Pancreas (tissue), 10 donors: ENCODE measurements around the gene VDAC1. TPM values are rescaled to one million over a fixed set of nuclear protein-coding genes. Genes with fewer than 3 reads are reported as not detected.
A peak's percentile ranks its signal among the peaks of the same experiment; 100 is the strongest.
"Not testable (repeated sequence)": the region's sequence is repeated elsewhere in the genome, so short reads cannot be mapped to it uniquely, and the experiment has no call there.

ENCODE experiments used
- ATAC-seq, 4 donors: fragments of 200-7000 bp; cut with Tn5 transposase; one replicate each; pipeline versions ENCODE4 v1.8.0 to v1.9.1; 2020; ENCODE audit warnings: mild to moderate bottlenecking in 4 of 4, moderate library complexity in 4 of 4
- DNase-seq, 6 donors: peaks; one replicate each; pipeline ENCODE4 v3.0.0-alpha.2; 2020
- FAIRE-seq: peaks from 2 replicates; lab custom pipeline; 2012; peaks lifted over from hg19 to GRCh38; lab: Jason Lieb, UNC
- H3K27ac ChIP-seq, 4 donors: fragments of 200-600 bp; sonication (generic); 1 replicate in 3 of 4; 2 replicates in 1 of 4; pipeline versions ENCODE4 v1.5.0 to v1.8.0; 2020
- H3K27me3 ChIP-seq, 4 donors: fragments of 200-600 bp; one replicate each; pipeline ENCODE4 v1.8.0; 2021
- H3K36me3 ChIP-seq, 3 donors: fragments of 200-600 bp; sonication (generic) in 1 of 3; one replicate each; pipeline versions ENCODE4 v1.5.0 to v1.8.0; 2020 to 2021
- H3K4me1 ChIP-seq, 3 donors: fragments of 200-600 bp; one replicate each; pipeline ENCODE4 v1.8.0; 2021
- H3K4me3 ChIP-seq, 4 donors: fragments of 200-600 bp; sonication (generic) in 2 of 4; one replicate each; pipeline versions ENCODE4 v1.5.0 to v1.8.0; 2020 to 2021
- H3K9me3 ChIP-seq, 4 donors: fragments of 200-600 bp; one replicate each; pipeline ENCODE4 v1.8.0; 2021
- CTCF ChIP-seq, 4 donors: fragments of 200-600 bp; sonication (generic) in 3 of 4; IDR thresholded peaks; one replicate each; pipeline versions ENCODE4 v1.5.0 to v1.8.0; 2021; ENCODE audit warnings: antibody characterized with exemption in 4 of 4
- WGBS, 2 donors: extraction: QIAGEN DNeasy Blood & Tissue Kit; methylation state at CpG; one replicate each; pipeline ENCODE4 v1.1.7; 2013; 5-methylcytosine and 5-hydroxymethylcytosine counted together
- intact Hi-C, 3 donors: fragments of 100-400 bp; cut with DNase I; formaldehyde crosslinking; loops; one replicate each; pipeline versions ENCODE4 v1.11.1 to v1.14.2; 2022
- polyA plus RNA-seq, 2 donors: library from polyadenylated mRNA; stranded (reverse); fragments of 200-250 nt; gene quantifications; one replicate each; pipeline ENCODE4 v1.2.3, GENCODE V29; 2013
- total RNA-seq, 6 donors: library from RNA; stranded (reverse); fragmentation: NEBNext Ultra II Directional in 4 of 6; extraction: Animal tissue kit (Norgen Biotek cat#: 25700) in 4 of 6; gene quantifications; one replicate each; pipeline versions ENCODE4 v1.2.1 to v1.2.4, GENCODE V29; 2021 to 2023
- donor health status: healthy with polysubstance abuse.
- donor health status: DM: no; HTN: no; CAD: no; lungs with moderate emphysema.
- donor health status: DM: no; HTN: no; CAD: no.
- donor health status: control.
- donor health status: control.
- donor health status: Bipolar disorder and iron deficiency.
- donor health status: DM: yes; HTN: yes; CAD: no.
- donor health status: DM: no; HTN: no; CAD: no.
- donor health status: DM: no; HTN: no; CAD: no.
- donor health status: DM: yes; HTN: yes; CAD: no.

VDAC1 gene
- total and polyA plus RNA-seq, 8 donors: 41.8 to 87.8 (median 63.4) TPM

GRCh38 chr5:134034326-134034725 lies 29.6 kb upstream of the VDAC1 start:
- WGBS, 2 donors: 86 to 92% methylated on average over 18 of the region's 18 CpGs
- Histone ChIP-seq H3K36me3 (no peaks in the 10 kb centered on the region), H3K9me3 (no peaks in the 10 kb centered on the region), H3K27ac (no peak overlapping the region), H3K4me1 (no peaks in the 10 kb centered on the region), H3K4me3 (no peak overlapping the region), H3K27me3 (no peaks in the 10 kb centered on the region)
- ATAC-seq (no peak), FAIRE-seq (no peak), DNase-seq (peak in 1 of 6 donors; percentile 16)
- TF ChIP-seq CTCF (IDR thresholded peaks at IDR 0.05): no peak
- intact Hi-C loops: loop anchor here in 1 of 3 donors (10.0 kb wide), 1 partner anchor 540 kb away; no protein-coding TSS in a partner anchor

- ATAC-seq, FAIRE-seq, H3K4me3 ChIP-seq, H3K4me1 ChIP-seq, H3K27me3 ChIP-seq, H3K27ac ChIP-seq, H3K36me3 ChIP-seq, H3K9me3 ChIP-seq: not testable (repeated sequence)
- 88 to 95% methylated on average over 4 of the region's 4 CpGs for WGBS, 2 donors
- intact Hi-C loops: loop anchor here in 1 of 3 donors (10.0 kb wide), 1 partner anchor 544 kb away; no protein-coding TSS in a partner anchor
- peak in 1 of 6 donors; percentile 16 for DNase-seq
Observed at GRCh38 chr5:134030303-134030964, 25.7 kb upstream of the VDAC1 start.

- H3K36me3 ChIP-seq: no peaks in the 10 kb centered on the region
- DNase-seq (no peak), ATAC-seq (no peak), FAIRE-seq (no peak)
- no peaks in the 10 kb centered on the region for H3K4me1 ChIP-seq
- TF ChIP-seq CTCF (IDR thresholded peaks at IDR 0.05): no peak
- 90 to 94% methylated on average over 2 of the region's 2 CpGs for WGBS, 2 donors
- intact Hi-C loops: no loop called here
- no peaks in the 10 kb centered on the region for H3K27me3 ChIP-seq
- H3K27ac ChIP-seq: no peak overlapping the region
- no peaks in the 10 kb centered on the region for H3K9me3 ChIP-seq
- H3K4me3 ChIP-seq: no peak overlapping the region
Observed at GRCh38 chr5:134029156-134029555, 24.4 kb upstream of the VDAC1 start.

GRCh38 chr5:134028496-134028895 lies 23.7 kb upstream of the VDAC1 start:
- ATAC-seq (no peak), FAIRE-seq (no peak), DNase-seq (peak in 1 of 6 donors; percentile 8)
- Histone ChIP-seq H3K27ac (no peak overlapping the region), H3K36me3 (no peaks in the 10 kb centered on the region), H3K4me1 (no peaks in the 10 kb centered on the region), H3K9me3 (no peaks in the 10 kb centered on the region), H3K4me3 (no peak overlapping the region), H3K27me3 (no peaks in the 10 kb centered on the region)
- intact Hi-C loops: no loop called here
- 92 to 99% methylated on average over 3 of the region's 3 CpGs for WGBS, 2 donors
- TF ChIP-seq CTCF (IDR thresholded peaks at IDR 0.05): no peak

GRCh38 chr5:134027288-134027615 lies 22.5 kb upstream of the VDAC1 start:
- no peaks in the 10 kb centered on the region for H3K9me3 ChIP-seq
- intact Hi-C loops: no loop called here
- 86 to 93% methylated on average over 5 of the region's 5 CpGs for WGBS, 2 donors
- H3K27ac ChIP-seq: no peak overlapping the region
- no peaks in the 10 kb centered on the region for H3K4me1 ChIP-seq
- no peak for TF ChIP-seq CTCF (IDR thresholded peaks at IDR 0.05)
- ATAC-seq: no peak
- peak in 1 of 6 donors; percentile 42 for DNase-seq
- H3K27me3 ChIP-seq: no peaks in the 10 kb centered on the region
- H3K36me3 ChIP-seq: no peaks in the 10 kb centered on the region
- no peak overlapping the region for H3K4me3 ChIP-seq
- FAIRE-seq: no peak
